ENCODE measurements around the gene TICRR.

Gene TICRR

DNA sequence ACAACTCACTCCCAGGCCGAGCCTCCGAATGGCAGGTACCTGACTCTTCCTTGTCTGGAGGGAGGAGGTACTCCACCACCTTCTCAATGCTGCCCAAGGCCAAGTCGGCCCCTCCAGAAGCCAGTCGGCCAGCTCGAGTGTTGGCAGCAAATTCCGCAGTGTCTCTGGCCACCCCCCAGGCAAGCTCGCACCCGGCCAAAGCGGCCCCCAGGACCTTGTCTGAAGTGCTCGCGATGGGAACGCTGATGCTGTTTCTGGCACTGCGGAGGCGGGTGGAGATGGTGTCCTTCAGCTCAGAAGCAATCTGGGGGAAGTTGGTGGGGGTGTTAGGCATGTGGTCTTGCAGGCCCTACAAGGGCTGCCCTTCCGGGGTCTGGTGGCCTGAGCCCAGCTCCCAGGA lies 94.7 kb downstream of the TICRR start:
- Histone ChIP-seq H4K91ac (ENCODE audit: low read length) (no peak overlapping the region), H2BK12ac (ENCODE audit: low read length in 2 of 2) (no peak overlapping the region), H3K79me1 (replicated peaks; ENCODE audit: low read length, poor library complexity, severe bottlenecking) (no peaks in the 10 kb centered on the region), H2BK5ac (ENCODE audit: low read depth, low read length, poor library complexity, severe bottlenecking) (no peak overlapping the region), H3K4ac (ENCODE audit: low read depth in 1 of 2, low read length in 2 of 2) (no peak overlapping the region), H3K9ac (ENCODE audit: low read length) (no peak overlapping the region), H3K36me3 (ENCODE audit: control insufficient read depth in 1 of 2, insufficient read depth in 2 of 2, low read depth in 1 of 2, low read length in 2 of 2) (peaks cover 0 to 4% of the 10 kb centered on the region in 2 experiments), H3K27ac (ENCODE audit: low read length, poor library complexity, severe bottlenecking) (no peak overlapping the region), H3K23ac (ENCODE audit: low read length in 2 of 2) (no peak overlapping the region), H2BK120ac (ENCODE audit: low read depth, low read length) (no peak overlapping the region), H4K8ac (ENCODE audit: low read length) (peak overlapping the region; percentile 20), H2AK5ac (ENCODE audit: low read length, severe bottlenecking) (no peak overlapping the region), H3K18ac (ENCODE audit: low read depth in 1 of 2, low read length in 2 of 2) (no peak overlapping the region), H2AFZ (ENCODE audit: low read depth, low read length) (no peak overlapping the region), H3K4me1 (ENCODE audit: control insufficient read depth, insufficient read depth, low read depth, low read length) (peaks cover 9% of the 10 kb centered on the region), H3K4me2 (ENCODE audit: low read length, poor library complexity, severe bottlenecking) (no peak overlapping the region), H3K4me3 (ENCODE audit: insufficient read depth in 1 of 2, low read depth in 1 of 2, low read length in 2 of 2) (no peak overlapping the region), H3K9me3 (ENCODE audit: control insufficient read depth, low read length) (no peaks in the 10 kb centered on the region), H2BK15ac (ENCODE audit: low read depth, poor library complexity, severe bottlenecking) (no peak overlapping the region), H3K14ac (ENCODE audit: low read length in 2 of 2) (no peak overlapping the region), H3K27me3 (ENCODE audit: control insufficient read depth in 1 of 2, insufficient read depth in 1 of 2, low read length in 2 of 2) (no peaks in the 10 kb centered on the region)
- DNase-seq: no peak
- 92% methylated on average over 15 of the region's 15 CpGs for WGBS

DNA sequence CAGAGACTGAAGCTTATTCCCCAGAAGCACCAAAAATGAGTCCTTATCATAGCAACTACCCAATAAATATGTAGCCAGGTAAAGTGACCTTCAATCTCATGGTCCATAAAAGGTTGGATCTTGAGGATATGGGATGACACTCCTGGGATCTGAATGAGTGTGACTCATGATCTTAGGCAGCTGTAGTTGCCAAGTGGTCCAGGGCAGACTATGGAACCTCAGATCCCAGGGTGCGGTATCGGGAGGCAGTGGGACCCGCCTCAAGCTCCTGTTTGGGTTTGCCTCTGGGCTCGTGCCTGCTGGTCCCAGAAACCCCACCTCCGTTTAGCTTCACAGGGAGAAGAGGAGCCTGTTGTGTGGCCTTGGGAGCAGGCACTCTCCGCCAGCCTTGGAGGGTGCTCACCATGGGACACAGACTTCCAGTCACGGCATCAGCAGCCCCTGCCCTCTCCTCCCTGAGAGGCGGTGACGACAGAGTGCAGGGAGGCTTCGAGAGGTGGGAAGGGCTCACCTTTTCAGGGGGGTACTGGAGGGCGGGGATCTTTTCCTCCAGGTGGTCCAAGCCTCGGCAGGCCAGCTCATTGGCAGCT lies 95.8 kb downstream of the TICRR start:
- Histone ChIP-seq H2AFZ (ENCODE audit: low read depth, low read length) (no peak overlapping the region), H2BK15ac (ENCODE audit: low read depth, poor library complexity, severe bottlenecking) (no peak overlapping the region), H2BK12ac (ENCODE audit: low read length in 2 of 2) (no peak overlapping the region), H3K4me2 (ENCODE audit: low read length, poor library complexity, severe bottlenecking) (no peak overlapping the region), H3K4me3 (ENCODE audit: insufficient read depth in 1 of 2, low read depth in 1 of 2, low read length in 2 of 2) (no peak overlapping the region), H3K4ac (ENCODE audit: low read depth in 1 of 2, low read length in 2 of 2) (no peak overlapping the region), H3K9me3 (ENCODE audit: control insufficient read depth, low read length) (no peaks in the 10 kb centered on the region), H4K91ac (ENCODE audit: low read length) (no peak overlapping the region), H4K8ac (ENCODE audit: low read length) (no peak overlapping the region), H2BK120ac (ENCODE audit: low read depth, low read length) (no peak overlapping the region), H3K36me3 (ENCODE audit: control insufficient read depth in 1 of 2, insufficient read depth in 2 of 2, low read depth in 1 of 2, low read length in 2 of 2) (peaks cover 0 to 4% of the 10 kb centered on the region in 2 experiments), H3K14ac (ENCODE audit: low read length in 2 of 2) (no peak overlapping the region), H2BK5ac (ENCODE audit: low read depth, low read length, poor library complexity, severe bottlenecking) (no peak overlapping the region), H3K4me1 (ENCODE audit: control insufficient read depth, insufficient read depth, low read depth, low read length) (peaks cover 2% of the 10 kb centered on the region), H3K27ac (ENCODE audit: low read length, poor library complexity, severe bottlenecking) (no peak overlapping the region), H3K79me1 (replicated peaks; ENCODE audit: low read length, poor library complexity, severe bottlenecking) (no peaks in the 10 kb centered on the region), H3K9ac (ENCODE audit: low read length) (no peak overlapping the region), H3K18ac (ENCODE audit: low read depth in 1 of 2, low read length in 2 of 2) (no peak overlapping the region), H2AK5ac (ENCODE audit: low read length, severe bottlenecking) (no peak overlapping the region), H3K27me3 (ENCODE audit: control insufficient read depth in 1 of 2, insufficient read depth in 1 of 2, low read length in 2 of 2) (no peaks in the 10 kb centered on the region), H3K23ac (ENCODE audit: low read length in 2 of 2) (no peak overlapping the region)
- DNase-seq: no peak
- WGBS: 87% methylated on average over 12 of the region's 12 CpGs

DNA sequence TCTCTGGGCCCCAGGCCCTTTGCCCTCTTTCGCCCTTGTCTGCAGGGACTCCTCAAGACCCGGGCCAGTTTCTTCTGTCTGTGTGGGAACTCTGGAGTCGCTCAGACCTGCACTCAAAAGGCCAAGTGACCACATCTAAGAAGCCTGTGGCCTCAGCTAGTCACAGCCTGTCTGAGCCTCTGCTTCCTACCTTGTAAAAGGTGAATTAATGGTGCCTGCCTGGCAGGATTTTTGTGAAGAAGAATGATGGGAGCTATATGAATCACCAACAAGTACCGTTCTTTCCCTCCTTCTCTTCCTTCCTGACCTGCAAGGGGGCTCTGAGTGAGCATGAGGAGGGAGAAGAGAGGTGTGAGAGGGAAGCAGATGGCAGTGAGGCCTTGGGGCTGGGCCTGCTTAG lies 96.4 kb downstream of the TICRR start:
- Histone ChIP-seq H2AK5ac (ENCODE audit: low read length, severe bottlenecking) (no peak overlapping the region), H3K36me3 (ENCODE audit: control insufficient read depth in 1 of 2, insufficient read depth in 2 of 2, low read depth in 1 of 2, low read length in 2 of 2) (peaks cover 0 to 4% of the 10 kb centered on the region in 2 experiments), H4K8ac (ENCODE audit: low read length) (no peak overlapping the region), H2BK15ac (ENCODE audit: low read depth, poor library complexity, severe bottlenecking) (no peak overlapping the region), H3K4me2 (ENCODE audit: low read length, poor library complexity, severe bottlenecking) (no peak overlapping the region), H3K14ac (ENCODE audit: low read length in 2 of 2) (no peak overlapping the region), H3K9me3 (ENCODE audit: control insufficient read depth, low read length) (no peaks in the 10 kb centered on the region), H2BK5ac (ENCODE audit: low read depth, low read length, poor library complexity, severe bottlenecking) (no peak overlapping the region), H4K91ac (ENCODE audit: low read length) (no peak overlapping the region), H3K4me3 (ENCODE audit: insufficient read depth in 1 of 2, low read depth in 1 of 2, low read length in 2 of 2) (no peak overlapping the region), H2BK12ac (ENCODE audit: low read length in 2 of 2) (no peak overlapping the region), H3K4me1 (ENCODE audit: control insufficient read depth, insufficient read depth, low read depth, low read length) (no peaks in the 10 kb centered on the region), H3K18ac (ENCODE audit: low read depth in 1 of 2, low read length in 2 of 2) (peak overlapping the region in 1 of 2 experiments; percentile 38), H3K23ac (ENCODE audit: low read length in 2 of 2) (no peak overlapping the region), H3K27me3 (ENCODE audit: control insufficient read depth in 1 of 2, insufficient read depth in 1 of 2, low read length in 2 of 2) (no peaks in the 10 kb centered on the region), H3K9ac (ENCODE audit: low read length) (no peak overlapping the region), H2AFZ (ENCODE audit: low read depth, low read length) (no peak overlapping the region), H3K4ac (ENCODE audit: low read depth in 1 of 2, low read length in 2 of 2) (no peak overlapping the region), H2BK120ac (ENCODE audit: low read depth, low read length) (no peak overlapping the region), H3K27ac (ENCODE audit: low read length, poor library complexity, severe bottlenecking) (no peak overlapping the region), H3K79me1 (replicated peaks; ENCODE audit: low read length, poor library complexity, severe bottlenecking) (no peaks in the 10 kb centered on the region)
- 57% methylated on average over 3 of the region's 4 CpGs for WGBS
- DNase-seq: no peak

DNA sequence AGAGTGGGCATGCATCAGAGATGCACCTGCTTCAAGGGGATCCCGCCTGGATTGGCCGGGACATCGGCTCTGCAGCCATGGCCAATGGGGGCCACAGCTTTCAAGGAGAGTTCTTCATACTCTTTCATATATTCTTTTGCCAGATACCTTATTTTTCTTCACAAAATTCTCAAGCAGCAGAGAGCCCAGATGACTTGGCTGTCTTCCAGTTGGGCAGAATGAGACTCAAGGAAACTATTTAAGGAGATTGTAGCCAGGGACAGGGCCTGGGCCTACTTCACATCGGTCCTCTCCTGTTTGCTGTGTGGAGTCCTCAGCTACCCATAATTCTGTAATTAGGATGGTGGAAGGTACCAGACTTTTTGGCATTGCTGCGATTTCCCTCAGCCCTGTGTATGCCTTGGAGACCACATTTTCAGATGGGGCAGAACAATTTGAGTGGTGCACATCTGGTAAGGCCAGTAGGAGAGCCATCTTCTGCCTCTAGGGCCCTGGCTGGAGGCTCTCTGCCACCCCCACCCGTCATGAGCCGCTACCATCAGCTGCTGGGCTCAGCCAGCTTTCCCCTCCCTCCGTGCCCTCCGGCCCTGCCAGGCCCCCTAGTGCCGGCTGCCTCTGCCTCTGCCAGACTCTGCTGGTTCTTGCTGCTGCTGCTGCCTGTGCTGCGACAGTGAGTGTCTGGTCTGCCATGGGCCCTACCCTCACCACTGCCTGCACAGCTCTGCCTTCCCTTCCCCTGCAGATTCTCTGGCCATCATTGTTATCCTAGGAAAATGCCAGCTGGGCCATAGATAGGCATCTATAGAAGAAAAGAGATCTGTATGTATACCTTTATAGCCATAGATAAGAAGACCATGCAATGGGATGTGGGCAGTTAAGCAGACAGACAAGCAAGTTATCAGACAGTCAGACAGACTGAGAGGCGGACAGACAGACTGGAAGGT lies 97.2 kb downstream of the TICRR start:
- Histone ChIP-seq H3K23ac (ENCODE audit: low read length in 2 of 2) (no peak overlapping the region), H2AK5ac (ENCODE audit: low read length, severe bottlenecking) (no peak overlapping the region), H3K4me1 (ENCODE audit: control insufficient read depth, insufficient read depth, low read depth, low read length) (no peaks in the 10 kb centered on the region), H3K4me3 (ENCODE audit: insufficient read depth in 1 of 2, low read depth in 1 of 2, low read length in 2 of 2) (no peak overlapping the region), H3K79me1 (replicated peaks; ENCODE audit: low read length, poor library complexity, severe bottlenecking) (no peaks in the 10 kb centered on the region), H2AFZ (ENCODE audit: low read depth, low read length) (no peak overlapping the region), H3K27me3 (ENCODE audit: control insufficient read depth in 1 of 2, insufficient read depth in 1 of 2, low read length in 2 of 2) (no peaks in the 10 kb centered on the region), H3K27ac (ENCODE audit: low read length, poor library complexity, severe bottlenecking) (no peak overlapping the region), H3K9me3 (ENCODE audit: control insufficient read depth, low read length) (no peaks in the 10 kb centered on the region), H3K18ac (ENCODE audit: low read depth in 1 of 2, low read length in 2 of 2) (peak overlapping the region in 1 of 2 experiments; percentile 38), H3K4ac (ENCODE audit: low read depth in 1 of 2, low read length in 2 of 2) (no peak overlapping the region), H2BK15ac (ENCODE audit: low read depth, poor library complexity, severe bottlenecking) (no peak overlapping the region), H3K14ac (ENCODE audit: low read length in 2 of 2) (no peak overlapping the region), H2BK12ac (ENCODE audit: low read length in 2 of 2) (no peak overlapping the region), H3K9ac (ENCODE audit: low read length) (no peak overlapping the region), H3K36me3 (ENCODE audit: control insufficient read depth in 1 of 2, insufficient read depth in 2 of 2, low read depth in 1 of 2, low read length in 2 of 2) (no peaks in the 10 kb centered on the region), H2BK120ac (ENCODE audit: low read depth, low read length) (no peak overlapping the region), H2BK5ac (ENCODE audit: low read depth, low read length, poor library complexity, severe bottlenecking) (no peak overlapping the region), H4K91ac (ENCODE audit: low read length) (no peak overlapping the region), H3K4me2 (ENCODE audit: low read length, poor library complexity, severe bottlenecking) (no peak overlapping the region), H4K8ac (ENCODE audit: low read length) (peak overlapping the region; percentile 22)
- no peak for DNase-seq
- WGBS: 82% methylated on average over 12 of the region's 12 CpGs

Measured in mesenchymal stem cell (in vitro differentiated cells and primary cell).